ENCODE results near the gene KCNH6.

Gene KCNH6, protein sequence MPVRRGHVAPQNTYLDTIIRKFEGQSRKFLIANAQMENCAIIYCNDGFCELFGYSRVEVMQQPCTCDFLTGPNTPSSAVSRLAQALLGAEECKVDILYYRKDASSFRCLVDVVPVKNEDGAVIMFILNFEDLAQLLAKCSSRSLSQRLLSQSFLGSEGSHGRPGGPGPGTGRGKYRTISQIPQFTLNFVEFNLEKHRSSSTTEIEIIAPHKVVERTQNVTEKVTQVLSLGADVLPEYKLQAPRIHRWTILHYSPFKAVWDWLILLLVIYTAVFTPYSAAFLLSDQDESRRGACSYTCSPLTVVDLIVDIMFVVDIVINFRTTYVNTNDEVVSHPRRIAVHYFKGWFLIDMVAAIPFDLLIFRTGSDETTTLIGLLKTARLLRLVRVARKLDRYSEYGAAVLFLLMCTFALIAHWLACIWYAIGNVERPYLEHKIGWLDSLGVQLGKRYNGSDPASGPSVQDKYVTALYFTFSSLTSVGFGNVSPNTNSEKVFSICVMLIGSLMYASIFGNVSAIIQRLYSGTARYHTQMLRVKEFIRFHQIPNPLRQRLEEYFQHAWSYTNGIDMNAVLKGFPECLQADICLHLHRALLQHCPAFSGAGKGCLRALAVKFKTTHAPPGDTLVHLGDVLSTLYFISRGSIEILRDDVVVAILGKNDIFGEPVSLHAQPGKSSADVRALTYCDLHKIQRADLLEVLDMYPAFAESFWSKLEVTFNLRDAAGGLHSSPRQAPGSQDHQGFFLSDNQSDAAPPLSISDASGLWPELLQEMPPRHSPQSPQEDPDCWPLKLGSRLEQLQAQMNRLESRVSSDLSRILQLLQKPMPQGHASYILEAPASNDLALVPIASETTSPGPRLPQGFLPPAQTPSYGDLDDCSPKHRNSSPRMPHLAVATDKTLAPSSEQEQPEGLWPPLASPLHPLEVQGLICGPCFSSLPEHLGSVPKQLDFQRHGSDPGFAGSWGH

DNA sequence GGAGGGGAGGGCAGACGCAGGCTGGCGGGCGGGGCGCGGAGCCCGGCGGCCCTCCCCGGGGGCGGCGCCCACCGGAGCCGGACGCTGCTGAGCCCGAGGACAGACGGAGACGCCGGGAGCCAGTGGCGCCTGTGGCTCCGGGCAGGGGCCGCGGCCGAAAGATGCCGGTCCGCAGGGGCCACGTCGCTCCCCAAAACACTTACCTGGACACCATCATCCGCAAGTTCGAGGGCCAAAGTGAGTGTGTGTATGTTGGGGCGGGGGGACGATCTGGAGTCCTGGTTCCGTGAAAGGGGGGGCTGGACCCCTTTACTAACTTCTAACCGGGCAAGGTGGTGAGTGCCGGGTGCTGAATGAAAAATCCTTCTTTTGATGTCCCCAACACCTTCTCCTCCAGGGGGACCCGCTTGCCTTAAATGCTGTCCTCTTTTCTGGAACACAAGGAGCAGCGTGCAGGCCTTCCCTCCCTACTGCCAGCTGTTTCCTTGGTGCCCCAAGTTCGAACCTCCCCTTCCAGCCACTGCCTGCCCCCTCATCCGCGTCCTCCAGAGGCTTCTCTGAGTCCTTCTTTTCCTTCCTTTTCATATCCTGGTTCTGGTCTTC is at the start of gene KCNH6:
KCNH6 (plus strand) TSS at position 106 of the 603 bp plus-strand sequence; CDS start at position 162, 56 bp downstream.
- CTCF ChIA-PET: no interaction called here
- TF ChIP-seq, protein P1, sequence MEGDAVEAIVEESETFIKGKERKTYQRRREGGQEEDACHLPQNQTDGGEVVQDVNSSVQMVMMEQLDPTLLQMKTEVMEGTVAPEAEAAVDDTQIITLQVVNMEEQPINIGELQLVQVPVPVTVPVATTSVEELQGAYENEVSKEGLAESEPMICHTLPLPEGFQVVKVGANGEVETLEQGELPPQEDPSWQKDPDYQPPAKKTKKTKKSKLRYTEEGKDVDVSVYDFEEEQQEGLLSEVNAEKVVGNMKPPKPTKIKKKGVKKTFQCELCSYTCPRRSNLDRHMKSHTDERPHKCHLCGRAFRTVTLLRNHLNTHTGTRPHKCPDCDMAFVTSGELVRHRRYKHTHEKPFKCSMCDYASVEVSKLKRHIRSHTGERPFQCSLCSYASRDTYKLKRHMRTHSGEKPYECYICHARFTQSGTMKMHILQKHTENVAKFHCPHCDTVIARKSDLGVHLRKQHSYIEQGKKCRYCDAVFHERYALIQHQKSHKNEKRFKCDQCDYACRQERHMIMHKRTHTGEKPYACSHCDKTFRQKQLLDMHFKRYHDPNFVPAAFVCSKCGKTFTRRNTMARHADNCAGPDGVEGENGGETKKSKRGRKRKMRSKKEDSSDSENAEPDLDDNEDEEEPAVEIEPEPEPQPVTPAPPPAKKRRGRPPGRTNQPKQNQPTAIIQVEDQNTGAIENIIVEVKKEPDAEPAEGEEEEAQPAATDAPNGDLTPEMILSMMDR (conservative IDR thresholded peaks at IDR 0.05; ENCODE audit: low read depth): no peak
- no peak for DNase-seq (ENCODE audit: low spot score)
- no peak within 1 kb of the TSS for H3K27ac ChIP-seq
- POLR2A ChIA-PET (ENCODE audit: low non-redundant PET): no interaction called here

DNA sequence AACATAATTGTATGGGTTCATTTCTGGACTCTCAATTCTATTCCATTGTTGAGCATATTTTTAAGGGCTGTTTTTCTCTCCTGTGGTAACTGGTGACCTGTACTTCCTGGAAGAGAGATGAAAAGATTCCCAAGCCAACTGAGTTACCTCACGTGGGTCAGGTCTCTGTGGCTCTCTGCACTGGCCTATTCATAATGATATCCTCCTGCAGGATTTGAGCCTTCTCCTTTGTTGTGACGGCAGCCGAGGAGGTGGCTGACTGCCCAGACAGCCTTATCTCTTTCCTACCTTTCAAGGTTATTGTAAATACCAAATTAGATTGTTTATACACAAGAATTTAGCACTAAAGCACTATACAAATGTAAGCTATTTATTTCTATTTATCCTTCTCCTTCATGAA is 49.0 kb upstream of the KCNH6 start:
- ChIA-PET CTCF (no interaction called here), POLR2A (ENCODE audit: low non-redundant PET) (no interaction called here)
- no peak overlapping the region for H3K27ac ChIP-seq
- TF ChIP-seq, protein P1 (conservative IDR thresholded peaks at IDR 0.05; ENCODE audit: low read depth): no peak
- no peak for DNase-seq (ENCODE audit: low spot score)

DNA sequence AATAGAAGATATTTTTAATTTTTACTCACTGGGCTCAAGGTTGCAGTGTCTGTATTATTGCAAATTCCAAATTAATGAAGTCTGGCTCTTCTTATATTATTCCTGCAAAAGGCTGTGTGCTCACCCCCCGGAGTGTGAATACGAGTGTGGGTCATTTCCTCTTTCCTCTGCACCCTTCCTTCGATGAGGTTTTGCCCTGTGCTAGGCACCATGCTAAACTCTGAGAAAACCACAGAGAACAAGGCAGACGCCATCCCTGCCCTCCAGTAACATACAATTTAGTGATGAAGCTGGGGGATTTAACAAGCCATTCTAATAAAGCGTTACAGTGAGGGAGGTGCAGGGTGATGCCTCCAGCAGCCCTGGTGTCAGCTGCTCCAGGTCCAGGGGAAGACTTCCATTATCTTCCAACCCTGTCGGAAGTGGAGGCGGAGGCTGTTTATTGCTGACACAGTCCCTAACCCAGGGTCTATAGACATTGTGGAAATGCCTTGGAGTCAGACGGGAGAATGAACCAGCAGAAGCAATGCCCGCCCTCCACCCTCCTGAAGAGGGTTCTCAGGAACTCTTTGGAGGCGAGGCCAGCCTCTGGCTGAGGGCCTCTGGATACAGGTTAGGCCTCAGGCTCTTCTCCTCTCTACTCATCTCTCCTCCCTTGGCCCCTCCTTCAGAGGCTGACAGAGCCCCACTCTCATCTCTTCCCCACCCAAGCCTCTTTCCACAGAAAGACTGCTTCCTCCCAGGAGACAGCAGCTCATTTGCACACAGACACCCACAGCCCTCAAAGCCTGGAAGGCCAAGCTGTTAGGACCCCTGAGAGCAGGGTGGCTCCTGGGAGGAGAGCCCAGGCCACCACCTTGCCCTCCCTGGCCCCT is 48.3 kb upstream of the KCNH6 start:
- H3K27ac ChIP-seq: no peak overlapping the region
- no peak for DNase-seq (ENCODE audit: low spot score)
- POLR2A ChIA-PET (ENCODE audit: low non-redundant PET): no interaction called here
- CTCF ChIA-PET: no interaction called here
- TF ChIP-seq, protein P1 (conservative IDR thresholded peaks at IDR 0.05; ENCODE audit: low read depth): no peak

DNA sequence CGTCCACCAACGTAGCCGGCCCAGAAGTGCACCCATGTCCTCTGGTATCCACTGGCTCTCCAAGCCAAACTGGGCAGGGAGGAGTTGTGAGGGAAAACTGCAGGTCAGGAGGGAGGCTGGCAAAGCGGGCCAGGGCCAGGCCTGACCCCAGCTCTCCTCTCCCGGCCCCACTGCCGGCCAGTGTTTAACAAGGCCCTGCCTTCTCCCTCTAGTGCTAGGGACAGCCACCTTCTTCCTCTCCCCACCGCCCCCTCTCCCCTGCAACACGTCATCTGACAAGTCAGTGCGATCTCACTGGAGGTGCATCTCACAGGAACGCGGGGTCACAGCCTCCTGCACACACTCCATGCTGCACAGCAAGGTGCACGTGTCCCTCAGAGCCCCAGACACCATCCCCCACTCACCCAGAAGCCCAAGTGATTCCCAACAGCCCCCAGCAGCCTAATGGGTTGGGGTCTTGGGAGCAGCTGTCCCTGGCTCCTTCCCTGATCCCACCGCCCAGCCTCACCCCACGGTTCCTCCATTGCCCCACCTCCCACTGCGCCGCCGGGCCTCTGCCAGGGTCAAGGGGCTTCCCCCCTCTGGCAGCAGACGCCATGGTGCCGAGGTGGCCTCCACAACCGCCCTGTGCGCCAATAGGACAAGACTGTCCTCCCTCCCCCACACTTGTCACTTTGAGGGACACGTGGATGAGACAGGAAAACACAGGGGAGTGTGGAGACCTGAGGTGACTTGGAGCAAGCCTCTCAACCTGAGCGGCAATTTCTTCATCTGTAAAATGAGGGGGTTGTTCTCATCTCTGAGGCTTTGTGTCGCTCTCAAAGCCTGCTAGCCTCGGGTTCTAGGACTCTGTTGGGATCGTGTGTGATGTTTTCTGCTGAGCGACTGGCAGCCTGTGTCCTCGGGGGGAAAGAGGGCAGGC is 47.4 kb upstream of the KCNH6 start:
- CTCF ChIA-PET: interaction anchor here (1.0 to 4.4 kb wide), 2 partner anchors 40 to 50 kb away, joined by 3 to 60 read pairs; no protein-coding TSS in a partner anchor
- no peak overlapping the region for H3K27ac ChIP-seq
- TF ChIP-seq, protein P1 (conservative IDR thresholded peaks at IDR 0.05; ENCODE audit: low read depth): no peak
- no peak for DNase-seq (ENCODE audit: low spot score)
- POLR2A ChIA-PET (ENCODE audit: low non-redundant PET): no interaction called here

DNA sequence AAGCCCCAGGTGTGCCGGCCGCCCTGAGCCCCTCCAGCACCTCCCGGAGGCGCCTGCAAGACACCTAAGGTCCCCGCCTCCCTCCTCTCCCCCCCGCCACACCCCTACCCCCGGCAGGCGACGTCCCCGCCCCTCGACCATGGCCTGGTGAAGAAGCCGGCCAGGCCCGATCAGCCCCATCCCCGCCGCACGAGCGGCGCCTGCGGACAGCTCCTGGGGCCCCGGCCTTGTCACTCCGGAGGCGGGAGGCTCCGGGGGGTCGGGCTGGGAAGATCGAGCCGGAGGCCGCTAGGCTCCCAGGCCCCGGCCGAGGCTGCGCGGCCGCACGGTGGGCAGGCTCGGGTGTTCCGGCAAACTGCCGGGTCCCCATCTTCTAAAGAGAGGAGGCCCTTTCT is 46.7 kb upstream of the KCNH6 start:
- no peak for DNase-seq (ENCODE audit: low spot score)
- TF ChIP-seq, protein P1 (conservative IDR thresholded peaks at IDR 0.05; ENCODE audit: low read depth): no peak
- ChIA-PET CTCF (interaction anchor here (1.0 to 4.4 kb wide), 2 partner anchors 41 to 51 kb away, joined by 3 to 60 read pairs; no protein-coding TSS in a partner anchor), POLR2A (ENCODE audit: low non-redundant PET) (interaction anchor here (0.6 kb wide), 1 partner anchor 41 kb away, joined by 3 read pairs; no protein-coding TSS in a partner anchor)
- H3K27ac ChIP-seq: no peak overlapping the region
